NCI-H526 treated with DMSO at 0.1 percent for 48 hours (cell line): ENCODE measurements around the gene PAM16.

Source experiments
- DNase-seq: peaks from one replicate; lab custom pipeline; 2025; lab: John Stamatoyannopoulos, UW

PAM16 gene

GRCh38 chr16:4371357-4372000 is 20.4 kb upstream of the PAM16 start, which contains the start of gene VASN:
Gene VASN (plus strand): TSS chr16:4371848. CDS start chr16:4380878, 9,030 bp downstream.
- no peak for DNase-seq

- DNase-seq = no peak
These were observed 19.6 kb upstream of the PAM16 start for GRCh38 chr16:4370570-4371356.

GRCh38 chr16:4370151-4370550 is 19.0 kb upstream of the PAM16 start:
- DNase-seq = no peak

- no peak for DNase-seq
These were observed 18.0 kb upstream of the PAM16 start for GRCh38 chr16:4369007-4369733.

GRCh38 chr16:4367393-4367856 is 16.3 kb upstream of the PAM16 start:
- no peak for DNase-seq

- no peak for DNase-seq
These were observed 14.9 kb upstream of the PAM16 start for GRCh38 chr16:4366016-4366415.

GRCh38 chr16:4365615-4366014 is 14.5 kb upstream of the PAM16 start:
- DNase-seq = no peak

- DNase-seq = no peak
These were observed 13.9 kb upstream of the PAM16 start for GRCh38 chr16:4365014-4365406.

- DNase-seq = no peak
These were observed 13.3 kb upstream of the PAM16 start for GRCh38 chr16:4364196-4365013.

GRCh38 chr16:4362476-4363135 is 11.5 kb upstream of the PAM16 start:
- no peak for DNase-seq

GRCh38 chr16:4361944-4362311 is 10.8 kb upstream of the PAM16 start:
- DNase-seq = no peak

GRCh38 chr16:4361033-4361943 is 10.2 kb upstream of the PAM16 start:
- no peak for DNase-seq

- DNase-seq = peak; percentile 2
These were observed 9.5 kb upstream of the PAM16 start for GRCh38 chr16:4360538-4361021.

- no peak for DNase-seq
These were observed 8.8 kb upstream of the PAM16 start for GRCh38 chr16:4359914-4360313.

- DNase-seq = no peak
These were observed 7.9 kb upstream of the PAM16 start for GRCh38 chr16:4358831-4359561.

- no peak for DNase-seq
These were observed 7.1 kb upstream of the PAM16 start for GRCh38 chr16:4358236-4358635.

GRCh38 chr16:4356820-4357219 is 5.7 kb upstream of the PAM16 start:
- no peak for DNase-seq

GRCh38 chr16:4354512-4355409 is 3.6 kb upstream of the PAM16 start:
- no peak for DNase-seq
